Fibroblast of peridontal ligament (primary cell): ENCODE measurements around the gene FAM117B.
A peak's percentile ranks its signal among the peaks of the same experiment; 100 is the strongest.
"Not testable (repeated sequence)": the region's sequence is repeated elsewhere in the genome, so short reads cannot be mapped to it uniquely, and the experiment has no call there.

Experiments
- DNase-seq: peaks from one replicate; pipeline ENCODE4 v3.0.0-alpha.2; 2010; ENCODE audit errors: extremely low read depth

Gene FAM117B

DNA sequence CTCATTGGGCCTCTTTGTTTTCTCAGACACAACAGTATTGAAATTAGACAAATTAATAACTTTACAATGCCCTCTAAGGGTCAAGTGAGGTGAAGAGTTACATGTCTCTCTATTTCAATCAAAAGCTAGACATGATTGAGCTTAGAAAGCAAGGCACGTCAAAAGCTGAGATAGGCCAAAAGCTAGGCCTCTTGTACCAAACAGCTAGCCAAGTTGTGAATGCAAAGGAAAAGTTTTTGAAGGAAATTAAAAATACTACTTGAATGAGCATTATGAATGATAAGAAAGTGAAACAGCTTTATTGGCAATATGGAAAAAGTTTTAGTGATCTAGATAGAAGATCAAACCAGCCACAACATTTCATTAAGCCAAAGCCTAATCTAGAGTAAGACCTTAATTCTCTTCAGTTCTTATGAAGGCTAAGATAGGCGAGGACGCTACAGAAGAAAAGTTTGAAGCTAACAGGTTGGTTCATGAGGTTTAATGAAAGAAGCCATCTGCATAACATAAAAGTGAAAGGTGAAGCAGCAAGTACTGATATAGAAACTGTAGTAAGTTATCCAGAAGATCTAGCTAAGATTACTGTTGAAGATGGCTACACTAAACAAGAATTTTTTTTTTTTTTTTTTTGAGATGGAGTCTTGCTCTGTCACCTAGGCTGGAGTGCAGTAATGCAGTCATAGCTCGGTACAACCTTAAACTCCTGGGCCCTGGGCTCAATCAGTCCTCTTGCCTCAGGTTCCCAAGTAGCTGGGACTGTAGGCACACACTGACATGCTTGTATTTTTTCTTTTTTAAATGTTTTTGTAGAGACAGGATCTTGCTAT, 65.5 kb downstream of the FAM117B start:
- DNase-seq = no peak

DNA sequence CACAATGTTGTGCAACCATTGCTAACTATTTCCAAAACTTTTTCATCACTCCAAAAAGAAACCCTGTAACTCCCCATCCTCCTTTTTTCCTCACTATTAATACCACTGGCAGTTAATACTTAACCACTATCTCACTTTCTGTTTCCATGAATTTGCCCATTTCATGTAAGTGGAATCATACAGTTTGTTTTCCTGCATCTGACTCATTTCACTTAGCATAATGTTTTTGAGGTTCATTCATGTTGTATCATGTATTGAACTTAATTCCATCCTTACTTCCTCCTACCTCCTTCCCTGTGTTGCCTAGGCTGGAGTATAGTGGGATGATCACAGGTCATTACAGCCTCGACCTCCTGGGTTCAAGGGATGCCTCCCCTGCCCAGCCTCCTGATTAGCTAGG, 68.3 kb downstream of the FAM117B start:
- DNase-seq = no peak

DNA sequence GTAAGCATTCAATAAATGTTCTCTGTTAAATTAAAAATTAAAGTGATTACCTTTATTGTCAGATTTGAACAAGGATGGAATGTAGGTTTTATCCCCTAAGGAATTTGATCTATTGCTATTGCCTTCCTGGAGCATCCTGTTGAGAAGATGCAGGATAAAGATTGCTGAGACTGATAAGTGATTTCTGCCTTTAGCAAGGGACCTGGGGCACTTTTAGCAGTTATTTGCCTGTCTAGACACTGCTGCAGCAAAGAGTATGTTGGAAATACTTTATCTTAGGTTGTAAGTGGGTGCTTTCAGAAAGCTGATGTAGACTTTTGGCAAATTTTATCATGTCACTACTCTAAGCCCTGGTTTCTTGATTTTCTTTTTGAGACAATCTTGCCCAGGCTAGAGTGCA, 69.5 kb downstream of the FAM117B start:
- no peak for DNase-seq

DNA sequence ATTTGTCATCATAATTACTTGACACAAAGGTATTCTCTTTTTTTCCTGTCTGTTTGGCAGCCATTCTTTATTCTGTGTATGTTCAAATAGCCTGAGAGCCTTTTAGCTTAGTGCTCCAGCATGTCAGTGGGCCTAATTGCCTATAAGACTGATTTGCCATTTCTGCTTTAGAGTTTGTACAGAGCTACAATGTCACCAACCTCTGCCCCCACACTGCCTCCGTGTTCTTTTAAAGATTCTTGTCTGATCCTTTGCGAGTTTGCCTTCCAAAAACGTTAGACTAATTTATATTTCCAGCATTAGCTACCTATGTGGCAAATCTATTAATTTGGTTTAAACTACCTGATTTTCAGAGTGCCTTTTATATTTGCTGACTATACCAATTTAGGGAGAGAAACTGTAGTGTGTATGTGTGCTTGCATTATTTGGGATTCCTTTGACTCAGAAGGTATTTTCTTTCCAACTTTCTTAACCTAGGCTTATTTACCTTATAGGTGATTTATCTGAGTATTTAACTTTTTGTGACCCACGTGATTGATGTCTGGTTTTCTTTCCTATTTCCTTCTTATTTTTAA, 70.8 kb downstream of the FAM117B start:
- no peak for DNase-seq

DNA sequence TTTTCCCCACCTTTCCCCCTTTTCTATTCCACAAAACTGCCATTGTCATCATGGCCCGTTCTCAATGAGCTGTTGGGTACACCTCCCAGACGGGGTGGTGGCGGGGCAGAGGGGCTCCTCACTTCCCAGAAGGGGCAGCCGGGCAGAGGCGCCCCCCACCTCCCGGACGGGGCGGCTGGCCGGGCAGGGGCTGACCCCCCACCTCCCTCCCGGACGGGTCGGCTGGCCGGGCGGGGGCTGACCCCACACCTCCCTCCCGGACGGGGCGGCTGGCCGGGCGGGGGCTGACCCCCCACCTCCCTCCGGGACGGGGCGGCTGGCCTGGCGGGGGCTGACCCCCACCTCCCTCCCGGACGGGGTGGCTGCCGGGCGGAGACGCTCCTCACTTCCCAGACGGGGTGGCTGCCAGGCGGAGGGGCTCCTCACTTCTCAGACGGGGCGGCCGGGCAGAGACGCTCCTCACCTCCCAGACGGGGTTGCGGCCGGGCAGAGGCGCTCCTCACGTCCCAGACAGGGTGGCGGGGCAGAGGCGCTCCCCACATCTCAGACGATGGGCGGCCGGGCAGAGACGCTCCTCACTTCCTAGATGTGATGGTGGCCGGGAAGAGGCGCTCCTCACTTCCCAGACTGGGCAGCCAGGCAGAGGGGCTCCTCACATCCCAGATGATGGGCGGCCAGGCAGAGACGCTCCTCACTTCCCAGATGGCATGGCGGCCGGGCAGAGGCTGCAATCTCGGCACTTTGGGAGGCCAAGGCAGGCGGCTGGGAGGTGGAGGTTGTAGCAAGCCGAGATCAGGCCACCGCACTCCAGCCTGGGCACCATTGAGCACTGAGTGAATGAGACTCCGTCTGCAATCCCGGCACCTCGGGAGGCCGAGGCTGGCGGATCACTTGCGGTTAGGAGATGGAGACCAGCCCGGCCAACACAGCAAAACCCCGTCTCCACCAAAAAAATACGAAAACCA, 80.5 kb downstream of the FAM117B start:
- not testable (repeated sequence) for DNase-seq

DNA sequence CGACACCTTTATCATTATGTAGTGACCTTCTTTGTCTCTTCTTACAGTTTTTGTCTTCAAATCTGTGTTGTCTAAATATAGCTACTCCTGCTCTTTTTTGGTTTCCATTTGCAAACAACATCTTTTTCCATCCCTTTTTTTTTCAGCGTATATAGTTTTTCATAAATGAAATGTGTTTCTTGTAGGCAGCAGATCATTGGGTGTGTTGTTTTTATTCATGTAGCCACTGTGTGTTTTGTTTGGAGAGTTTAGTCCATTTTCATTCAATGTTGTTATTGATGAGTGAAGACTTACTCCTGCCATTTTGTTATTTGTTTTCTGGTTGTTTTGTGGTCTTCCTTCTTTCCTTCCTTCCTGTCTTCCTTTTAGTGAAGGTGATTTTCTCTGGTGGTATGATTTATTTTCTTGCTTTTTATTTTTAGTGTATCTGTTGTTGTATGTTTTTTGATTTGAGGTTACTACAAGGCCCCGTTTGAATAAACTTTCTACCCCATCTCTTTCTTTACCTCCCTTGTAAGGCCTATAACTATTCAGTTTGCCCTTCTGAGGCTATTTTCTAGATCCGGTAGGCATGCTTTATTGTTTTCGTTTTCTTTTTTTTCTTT, 81.4 kb downstream of the FAM117B start:
- no peak for DNase-seq

DNA sequence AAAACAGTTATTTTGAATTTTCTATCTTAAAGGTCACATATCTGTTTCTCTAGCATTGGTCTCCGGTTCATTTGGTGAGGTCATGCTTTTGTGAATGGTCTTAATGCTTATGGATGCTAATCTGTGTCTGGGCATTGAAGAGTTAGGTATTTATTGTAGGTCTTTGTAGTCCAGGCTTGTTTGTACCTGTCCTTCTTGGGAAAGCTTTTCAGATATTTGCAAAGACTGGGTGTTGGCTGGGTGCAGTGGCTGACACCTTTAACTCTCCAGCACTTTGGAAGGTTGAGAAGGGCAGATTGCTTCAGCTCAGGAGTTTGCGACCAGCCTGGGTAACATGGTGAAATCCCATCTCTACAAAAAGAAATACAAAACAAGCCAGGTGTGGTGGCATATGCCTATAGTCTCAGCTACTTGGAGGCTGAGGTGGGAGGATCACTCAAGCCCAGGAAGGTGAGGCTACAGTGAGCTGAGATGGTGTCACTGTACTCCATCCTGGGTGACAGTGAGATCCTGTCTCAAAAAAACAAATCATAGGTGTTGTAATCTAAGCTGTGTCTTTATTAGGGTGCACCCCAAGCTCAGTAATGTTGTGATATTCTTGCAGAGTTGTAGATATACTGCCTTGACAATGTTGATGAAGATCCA, 82.3 kb downstream of the FAM117B start:
- DNase-seq = no peak

DNA sequence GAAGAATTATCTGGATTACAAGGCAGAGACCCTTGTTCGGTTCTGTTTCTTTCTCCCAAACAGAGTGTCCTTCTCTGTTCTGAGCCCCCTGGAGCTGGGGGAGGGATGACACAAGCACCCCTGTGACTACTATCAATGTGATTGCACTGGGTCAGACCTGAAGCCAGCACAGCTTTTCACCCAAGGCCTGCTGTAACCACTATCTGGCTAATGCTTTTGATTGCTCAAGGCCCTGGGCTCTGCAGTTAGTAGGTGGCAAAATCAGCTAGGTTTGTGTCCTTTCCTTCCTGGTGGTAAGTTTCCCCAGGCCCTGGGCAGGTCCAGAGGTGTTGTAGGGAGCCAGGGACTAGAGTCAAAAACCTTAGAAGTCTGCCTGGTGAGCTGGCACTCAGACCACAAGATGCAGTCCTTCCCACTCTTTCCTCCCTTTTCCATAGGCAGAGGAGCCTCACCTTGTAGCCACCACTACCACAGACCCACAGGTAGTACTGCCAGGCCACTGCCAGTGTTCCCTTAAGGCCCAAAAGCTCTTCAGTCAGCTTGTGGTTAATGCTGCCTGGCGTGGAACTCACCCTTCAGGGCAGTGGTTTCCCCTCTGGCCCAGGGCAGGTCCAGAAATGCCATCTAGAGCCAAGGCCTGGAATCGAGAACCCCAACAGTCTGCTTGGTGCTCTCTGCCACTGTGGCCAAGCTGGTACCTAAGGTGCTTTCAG, 83.0 kb downstream of the FAM117B start:
- no peak for DNase-seq

DNA sequence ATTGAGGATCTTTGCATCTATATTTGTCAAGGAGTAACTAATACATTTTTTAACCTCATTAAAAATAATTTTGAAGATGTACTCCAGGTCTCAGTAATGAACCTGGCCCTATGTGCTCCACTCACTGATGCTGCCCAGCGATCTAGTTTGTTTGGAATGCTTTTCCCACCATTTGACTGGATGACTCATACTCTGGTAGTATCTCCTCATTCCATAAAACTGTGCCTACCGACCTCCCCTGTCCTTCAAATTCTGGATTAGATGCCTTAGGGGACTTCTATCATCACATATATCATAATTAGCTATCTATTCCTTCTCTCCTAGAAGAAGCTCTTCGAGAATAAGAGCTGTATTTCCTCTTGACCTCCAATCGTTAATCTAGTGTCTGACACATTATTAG, 83.8 kb downstream of the FAM117B start:
- peak; percentile 26 for DNase-seq

DNA sequence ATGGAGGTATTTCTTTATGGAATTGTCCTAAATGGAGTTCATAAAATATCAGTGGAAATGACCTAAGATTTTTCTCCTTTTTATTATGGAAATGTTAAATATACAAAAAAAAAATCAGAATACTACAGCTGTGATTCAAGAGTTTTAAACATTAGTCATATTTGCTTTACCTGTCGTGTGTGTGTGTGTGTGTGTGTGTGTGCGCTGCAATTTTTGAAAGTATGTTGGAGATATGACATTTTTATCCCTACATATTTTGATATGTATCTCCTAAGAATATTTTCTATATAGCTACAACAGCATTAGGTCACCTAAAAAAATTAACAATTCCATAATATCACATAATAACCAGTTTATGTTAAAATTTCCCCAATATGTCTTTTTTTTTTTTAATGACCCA, 85.5 kb downstream of the FAM117B start:
- DNase-seq = no peak

DNA sequence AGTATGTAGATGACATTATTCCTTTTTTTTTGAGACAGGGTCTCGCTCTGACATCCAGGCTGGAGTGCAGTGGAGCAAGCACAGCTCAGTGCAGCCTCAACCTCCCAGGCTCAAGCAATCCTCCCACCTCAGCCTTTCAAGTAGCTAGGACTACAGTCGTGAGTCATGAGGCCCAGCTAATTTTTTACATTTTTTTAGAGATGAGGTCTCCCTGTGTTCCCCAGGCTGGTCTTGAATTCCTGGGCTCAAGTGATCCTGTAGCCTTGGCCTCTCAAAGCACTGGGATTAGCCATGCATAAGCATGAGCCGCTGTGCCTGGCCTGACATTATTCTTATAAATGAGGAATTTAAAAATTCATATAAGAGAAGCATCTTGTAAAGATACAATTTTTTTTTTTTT, 86.9 kb downstream of the FAM117B start:
- DNase-seq = peak; percentile 8

DNA sequence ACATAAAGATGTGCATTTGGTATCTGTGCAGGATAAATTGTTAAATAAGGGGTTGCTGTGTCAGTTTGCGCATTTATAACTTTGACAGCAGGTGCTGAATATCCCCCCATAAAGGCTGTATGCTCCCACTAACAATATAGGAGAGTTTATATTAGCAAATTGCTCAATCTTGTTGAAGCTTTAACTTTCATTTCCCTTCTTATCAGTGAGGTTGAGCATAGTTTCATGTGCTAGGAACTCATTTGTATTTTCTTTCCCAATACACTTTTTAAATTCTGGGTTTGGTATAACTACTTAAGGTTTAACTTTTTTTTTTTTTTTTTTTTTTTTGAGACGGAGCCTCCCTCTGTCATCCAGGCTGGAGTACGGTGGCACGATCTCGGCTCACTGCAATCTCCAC, 89.0 kb downstream of the FAM117B start:
- no peak for DNase-seq

DNA sequence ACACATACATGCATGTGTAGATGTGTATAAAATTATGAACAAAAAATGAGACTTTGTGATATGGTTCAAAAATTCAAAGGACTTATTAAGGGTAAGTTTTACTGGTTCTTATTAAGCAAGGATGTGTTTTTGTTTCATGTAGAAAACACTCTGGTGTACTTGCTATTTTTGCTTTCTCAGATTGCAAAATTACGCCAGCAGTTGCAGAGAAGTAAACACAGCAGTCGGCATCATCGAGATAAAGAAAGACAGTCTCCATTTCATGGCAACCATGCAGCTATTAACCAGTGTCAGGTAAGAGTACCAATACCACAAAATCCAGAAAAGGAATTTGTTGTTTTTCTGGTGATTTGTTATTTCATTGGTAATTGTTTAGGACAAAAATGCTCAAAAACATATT, 91.3 kb downstream of the FAM117B start:
- no peak for DNase-seq

DNA sequence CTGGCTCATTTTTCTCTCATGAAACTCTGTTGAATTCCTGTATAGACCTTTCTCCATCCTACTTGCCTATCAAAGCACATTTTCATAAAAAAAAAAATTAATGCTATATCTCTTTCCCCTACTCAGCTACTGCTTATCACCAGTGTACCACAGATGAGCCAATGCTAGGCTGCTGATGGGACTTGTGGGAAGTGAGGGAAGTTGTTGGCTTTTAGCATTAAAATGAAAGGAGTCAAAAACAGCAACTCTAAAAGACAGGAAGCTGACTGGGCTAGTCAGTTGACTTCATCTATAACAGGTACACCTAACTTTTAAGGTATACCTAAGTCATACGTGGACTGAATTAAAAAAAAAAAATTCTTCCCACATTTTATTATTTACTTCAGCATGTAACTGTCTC, 102.1 kb downstream of the FAM117B start:
- no peak for DNase-seq

DNA sequence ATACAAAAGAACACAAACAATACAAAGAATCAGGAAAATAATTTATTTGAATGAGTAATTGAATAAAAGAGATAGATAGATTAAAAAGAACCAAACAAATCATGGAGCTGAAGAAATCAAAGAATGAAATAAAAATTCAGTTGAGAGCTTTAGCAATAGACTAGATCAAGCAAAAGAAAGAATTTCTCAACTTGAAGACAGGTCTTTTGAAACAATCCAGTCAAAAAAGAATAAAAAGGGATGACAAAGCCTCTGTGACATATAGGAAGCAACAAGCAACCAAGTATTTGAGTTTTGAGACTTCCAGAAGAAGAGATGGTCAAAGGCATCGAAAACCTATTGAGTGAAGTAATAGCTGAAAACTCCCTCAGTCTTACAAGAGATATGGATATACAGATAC, 108.8 kb downstream of the FAM117B start:
- DNase-seq = no peak

DNA sequence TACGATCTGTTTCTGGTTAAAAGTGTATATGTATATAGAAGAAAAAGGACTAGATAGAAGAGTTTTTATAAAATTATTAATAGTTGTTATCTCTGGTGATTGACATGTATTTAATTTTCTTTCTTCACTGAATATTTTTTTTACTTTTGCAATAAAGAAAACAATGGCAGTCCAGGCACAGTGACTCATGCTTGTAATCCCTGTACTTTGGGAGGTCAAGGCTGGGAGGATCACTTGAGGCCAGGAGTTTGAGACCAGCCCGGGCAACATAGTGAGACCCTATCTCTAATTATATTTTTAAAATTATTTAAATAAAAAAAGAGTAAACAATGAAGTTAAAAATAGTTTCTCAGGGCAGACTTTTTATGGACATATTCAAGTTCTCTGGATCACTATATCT, 114.7 kb downstream of the FAM117B start:
- no peak for DNase-seq

DNA sequence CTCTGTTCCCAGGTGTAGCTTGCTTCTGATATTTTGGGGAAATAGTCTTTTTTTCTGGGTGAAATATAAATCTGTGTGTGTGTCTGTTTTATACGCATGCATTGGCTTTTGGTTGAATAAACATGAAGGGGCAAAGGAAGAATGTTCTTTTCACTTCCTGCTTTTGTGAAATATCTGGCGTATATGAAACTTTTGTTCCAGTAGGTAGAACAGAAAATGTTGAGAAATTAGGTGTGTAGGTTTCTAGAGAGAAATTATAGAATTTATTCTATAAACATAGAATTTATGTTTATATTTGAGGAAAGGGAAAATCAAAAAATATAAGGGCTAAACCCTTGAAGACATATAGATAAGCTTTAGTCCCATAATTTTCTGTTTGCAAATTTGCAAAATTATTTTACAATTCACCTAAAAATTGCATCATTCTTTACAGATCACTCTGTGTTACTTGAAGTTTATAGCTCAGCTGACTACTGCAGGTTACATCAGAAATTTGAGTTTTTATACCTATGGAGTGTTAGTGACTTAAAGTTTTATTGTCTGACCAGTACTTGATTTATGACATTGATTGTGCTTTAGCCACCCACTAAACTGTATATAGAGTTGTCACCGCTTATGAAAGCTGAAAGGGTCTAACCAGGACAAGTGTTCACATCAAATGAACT, 116.1 kb downstream of the FAM117B start:
- no peak for DNase-seq

DNA sequence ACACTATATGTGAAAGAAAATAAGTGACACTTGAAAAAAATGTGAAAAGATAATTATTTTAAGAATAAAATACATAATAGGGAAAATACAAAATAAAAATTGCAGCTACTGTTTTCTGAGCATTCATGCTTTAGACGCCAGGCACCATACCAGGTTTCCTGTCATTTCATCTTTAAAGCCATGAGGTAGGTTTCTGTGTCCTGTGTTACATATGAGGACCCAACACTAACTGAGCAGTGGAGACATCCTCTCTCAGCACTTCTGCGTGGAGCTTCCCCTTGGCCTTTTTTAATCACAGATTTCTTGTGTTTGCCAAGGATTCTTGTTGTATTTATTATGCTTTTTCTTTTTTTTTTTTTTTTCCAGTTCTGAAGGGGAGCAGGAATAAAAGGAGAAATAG, 117.3 kb downstream of the FAM117B start:
- DNase-seq = no peak

DNA sequence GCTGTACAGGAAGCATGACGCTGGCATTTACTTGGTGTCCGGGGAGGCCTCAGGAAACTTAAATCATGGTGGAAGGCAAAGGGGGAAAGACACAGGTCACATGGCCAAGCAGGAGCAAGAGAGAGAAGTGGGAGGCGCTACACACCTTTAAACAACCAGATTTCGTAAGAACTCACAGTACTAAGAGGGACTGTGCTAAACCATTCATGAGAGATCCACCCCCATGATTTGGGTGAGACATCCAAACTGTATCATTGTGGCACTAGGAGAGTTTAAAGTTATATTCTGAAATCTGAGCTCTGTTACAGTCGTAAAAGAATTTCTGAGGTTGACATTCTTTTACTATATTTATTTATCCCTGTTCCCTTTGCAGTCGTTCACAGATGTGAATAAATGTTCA, 120.2 kb downstream of the FAM117B start:
- DNase-seq = peak; percentile 8

DNA sequence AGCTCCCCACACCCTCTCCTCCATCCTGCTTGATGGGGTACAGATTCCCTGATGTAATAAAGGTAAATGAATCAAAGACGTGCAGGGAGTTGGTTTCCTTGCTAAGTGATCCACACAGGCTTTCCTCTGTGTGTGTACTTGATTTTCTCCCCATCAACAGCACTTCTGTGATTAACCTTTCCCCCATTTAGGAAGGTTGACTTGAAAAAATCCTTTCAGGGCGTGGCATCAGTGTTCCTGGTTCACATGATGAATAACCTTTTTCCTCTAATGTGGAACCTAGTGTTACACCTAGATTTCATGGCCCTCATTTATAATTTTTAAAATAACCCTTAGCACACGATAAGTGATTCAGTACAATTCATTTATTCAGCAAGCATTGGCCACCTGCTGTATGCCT, 121.8 kb downstream of the FAM117B start:
- DNase-seq = no peak
